GM21381 (cell line): ENCODE measurements around the gene NTSR1.

Source experiments
- ATAC-seq: cut with Tn5 transposase; IDR thresholded peaks from one replicate; pipeline ENCODE4 v1.9.1; 2021; ENCODE audit warnings: mild to moderate bottlenecking, moderate library complexity; ENCODE audit not compliant: unreplicated experiment

The NTSR1 gene

DNA sequence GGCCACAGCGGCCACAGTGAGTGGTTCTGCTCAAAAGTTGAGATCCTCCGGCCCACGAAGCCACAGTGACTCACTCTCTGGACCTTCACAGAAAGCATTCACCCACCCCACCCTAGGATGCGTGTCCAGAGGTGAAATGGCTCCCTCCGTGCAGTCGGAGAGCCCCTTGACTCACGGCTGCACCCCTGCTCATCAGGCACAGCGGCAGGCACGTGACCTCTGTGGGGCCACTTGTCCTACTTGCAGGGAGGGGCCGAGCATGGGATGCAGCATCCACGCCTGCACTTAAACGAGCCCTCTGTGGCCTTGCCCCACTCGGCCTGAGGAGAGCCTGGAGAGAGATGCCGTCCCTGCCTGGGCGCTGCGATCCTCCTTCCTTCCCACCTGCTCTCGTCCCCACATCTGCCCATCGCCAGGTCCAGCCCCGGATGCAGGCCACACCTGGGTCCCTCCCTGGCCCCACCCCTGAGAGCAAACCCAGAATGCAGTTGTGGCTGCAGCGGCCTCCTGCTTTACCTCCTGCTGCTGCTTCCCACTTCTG is 28.7 kb downstream of the NTSR1 start:
- ATAC-seq: no peak

DNA sequence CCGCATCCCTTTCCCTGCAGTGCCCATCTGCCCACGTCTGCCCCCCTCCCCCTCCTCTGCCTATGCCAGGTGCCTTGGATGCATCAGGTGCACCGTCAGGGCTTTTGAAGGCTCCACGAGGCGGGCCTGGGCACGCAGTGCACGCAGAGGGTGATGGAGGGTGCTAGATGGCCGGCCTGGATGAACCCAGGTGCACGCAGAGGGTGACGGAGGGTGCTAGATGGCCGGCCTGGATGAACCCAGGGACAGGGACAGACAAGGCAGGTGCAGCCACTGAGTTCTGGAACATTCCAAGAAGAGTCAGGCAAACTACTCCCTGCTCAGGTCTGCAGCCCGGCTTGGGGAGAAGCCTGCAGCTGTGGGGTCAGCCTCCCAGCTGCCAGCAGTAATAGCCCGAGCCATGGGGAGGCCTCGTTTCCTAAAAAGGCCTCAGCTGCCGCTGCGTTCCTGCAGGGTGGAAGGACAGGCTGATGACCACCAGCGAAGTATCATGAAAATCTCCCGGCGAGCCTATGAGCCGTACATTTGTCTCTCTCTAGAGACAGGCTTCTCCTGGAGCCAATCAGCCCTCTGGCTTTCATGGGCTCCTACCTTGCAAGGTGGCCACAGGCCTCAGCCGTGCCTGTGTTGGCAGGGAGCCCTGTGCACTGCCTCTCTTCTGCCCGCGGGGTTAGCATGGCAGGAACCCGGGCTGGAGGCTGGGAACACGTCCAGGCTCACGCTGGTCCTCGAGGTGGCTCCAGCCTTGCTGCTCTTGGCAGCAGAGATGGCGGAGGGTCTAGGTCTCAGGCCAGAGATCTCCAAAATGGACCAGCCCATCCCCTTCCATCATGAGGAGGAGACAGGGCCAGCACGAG is 29.6 kb downstream of the NTSR1 start:
- ATAC-seq: no peak

DNA sequence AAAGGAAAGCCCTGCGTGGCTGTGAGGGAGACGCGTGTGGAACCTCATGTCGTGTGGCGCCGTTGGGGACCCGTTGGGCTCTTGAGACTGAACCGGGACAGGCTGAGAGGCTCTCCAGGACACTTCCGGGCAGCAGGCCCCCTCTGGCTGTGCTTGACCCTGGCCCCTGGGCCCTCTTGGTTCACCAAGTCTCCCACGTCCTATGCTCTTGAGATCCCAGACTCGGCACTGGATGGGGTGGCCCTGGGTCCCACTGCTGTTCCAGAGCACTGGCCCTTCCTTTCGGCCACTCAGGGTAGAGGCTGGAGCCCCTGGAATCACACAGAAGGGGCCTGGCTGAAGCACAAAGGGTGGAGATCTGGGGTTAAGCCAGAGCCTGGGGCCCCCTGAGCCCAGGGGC is 30.4 kb downstream of the NTSR1 start:
- ATAC-seq: no peak

DNA sequence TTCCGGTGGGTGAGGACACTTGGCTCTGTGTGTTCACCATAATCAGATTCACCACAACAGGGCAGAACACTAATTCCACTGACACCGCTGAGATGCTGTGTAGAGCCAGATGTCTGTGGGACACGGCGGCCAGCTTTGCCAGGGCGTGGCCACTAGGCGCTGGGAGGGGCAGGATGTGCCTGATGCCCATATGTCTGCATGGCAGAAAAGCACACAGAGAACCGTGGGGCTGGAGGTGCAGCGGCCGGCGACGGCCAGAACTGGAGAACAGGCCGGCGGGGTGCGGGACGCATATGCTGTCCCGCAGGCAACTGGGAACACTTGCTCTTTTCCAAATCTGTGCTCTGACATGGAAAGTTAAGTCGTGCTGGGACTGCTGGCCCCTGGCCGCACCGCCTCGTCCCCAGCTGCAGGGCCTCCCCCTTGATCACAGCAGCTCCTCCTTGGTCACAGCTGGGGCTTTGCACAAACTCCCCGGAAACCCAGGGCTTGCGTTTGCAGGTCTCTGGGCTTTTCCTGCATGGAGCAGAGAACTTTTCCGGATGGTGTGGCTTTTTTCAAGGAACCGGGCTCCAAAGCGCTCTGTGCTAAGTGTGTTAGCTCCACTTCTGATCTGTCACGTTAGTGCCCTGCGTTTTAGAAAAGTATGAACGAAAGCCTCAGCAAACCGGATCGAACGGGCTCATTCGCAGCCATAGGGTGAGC is 31.1 kb downstream of the NTSR1 start:
- ATAC-seq: peak; percentile 18

DNA sequence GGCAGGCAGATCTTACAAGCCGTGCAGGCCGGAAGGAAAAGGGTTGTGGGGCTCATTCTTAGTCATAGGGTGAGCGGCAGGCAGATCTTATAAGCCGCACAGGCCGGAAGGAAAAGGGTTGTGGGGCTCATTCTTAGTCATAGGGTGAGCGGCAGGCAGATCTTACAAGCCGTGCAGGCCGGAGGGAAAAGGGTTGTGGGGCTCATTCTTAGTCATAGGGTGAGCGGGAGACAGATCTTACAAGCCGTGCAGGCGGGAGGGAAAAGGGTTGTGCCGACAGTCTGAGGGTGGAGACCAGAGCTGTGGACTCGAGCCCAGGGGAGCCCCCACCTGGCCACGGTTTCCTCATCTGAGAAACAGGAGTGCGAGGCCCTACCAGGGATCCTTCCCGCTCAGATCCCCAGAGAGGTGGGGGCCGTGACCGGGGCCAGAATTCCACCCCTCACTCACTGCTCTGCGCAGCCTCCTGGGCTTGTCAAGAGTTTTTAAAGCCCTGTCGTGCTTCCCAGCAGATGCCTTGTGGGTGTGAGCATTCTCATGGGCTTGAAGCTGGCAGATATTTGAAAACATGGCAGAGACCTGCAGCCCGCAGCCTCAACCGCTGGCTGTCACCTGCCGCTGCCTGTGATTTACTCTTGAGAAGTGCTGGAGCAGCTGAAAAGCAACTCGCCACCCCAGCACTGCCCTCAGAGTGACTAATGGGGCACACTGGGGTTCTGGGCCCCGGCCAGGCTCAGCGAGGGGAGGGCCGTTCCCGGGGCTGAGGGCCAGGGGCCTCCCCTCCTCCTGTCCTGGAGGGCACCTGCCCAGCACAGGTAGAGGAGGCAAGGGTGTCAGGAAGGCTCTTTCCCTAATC is 31.9 kb downstream of the NTSR1 start:
- peak; percentile 75 for ATAC-seq

DNA sequence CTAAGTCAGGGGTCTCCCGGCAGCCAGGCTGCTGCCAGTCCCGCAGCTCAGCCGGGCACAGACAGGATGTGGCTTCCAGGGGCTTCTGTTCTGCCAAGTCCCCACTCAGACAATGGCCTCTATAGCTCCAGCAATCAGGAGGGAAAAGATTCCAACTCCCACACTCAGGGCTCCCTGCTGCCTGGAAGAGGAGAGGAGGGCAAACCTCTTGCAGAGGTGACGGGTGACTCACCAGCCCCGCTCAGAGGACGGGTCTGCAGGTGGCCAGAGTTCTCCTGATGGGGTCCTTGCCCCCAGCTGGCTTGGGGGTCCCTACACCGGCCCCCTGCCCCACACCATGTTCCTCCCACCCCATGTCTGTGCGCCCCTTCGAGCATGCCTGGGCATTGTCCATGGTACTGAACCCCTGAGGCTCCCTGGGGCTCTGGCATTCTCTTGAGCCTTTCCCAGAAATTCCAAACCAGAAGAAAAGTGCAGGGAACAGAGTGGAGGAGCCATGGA is 32.6 kb downstream of the NTSR1 start:
- no peak for ATAC-seq

DNA sequence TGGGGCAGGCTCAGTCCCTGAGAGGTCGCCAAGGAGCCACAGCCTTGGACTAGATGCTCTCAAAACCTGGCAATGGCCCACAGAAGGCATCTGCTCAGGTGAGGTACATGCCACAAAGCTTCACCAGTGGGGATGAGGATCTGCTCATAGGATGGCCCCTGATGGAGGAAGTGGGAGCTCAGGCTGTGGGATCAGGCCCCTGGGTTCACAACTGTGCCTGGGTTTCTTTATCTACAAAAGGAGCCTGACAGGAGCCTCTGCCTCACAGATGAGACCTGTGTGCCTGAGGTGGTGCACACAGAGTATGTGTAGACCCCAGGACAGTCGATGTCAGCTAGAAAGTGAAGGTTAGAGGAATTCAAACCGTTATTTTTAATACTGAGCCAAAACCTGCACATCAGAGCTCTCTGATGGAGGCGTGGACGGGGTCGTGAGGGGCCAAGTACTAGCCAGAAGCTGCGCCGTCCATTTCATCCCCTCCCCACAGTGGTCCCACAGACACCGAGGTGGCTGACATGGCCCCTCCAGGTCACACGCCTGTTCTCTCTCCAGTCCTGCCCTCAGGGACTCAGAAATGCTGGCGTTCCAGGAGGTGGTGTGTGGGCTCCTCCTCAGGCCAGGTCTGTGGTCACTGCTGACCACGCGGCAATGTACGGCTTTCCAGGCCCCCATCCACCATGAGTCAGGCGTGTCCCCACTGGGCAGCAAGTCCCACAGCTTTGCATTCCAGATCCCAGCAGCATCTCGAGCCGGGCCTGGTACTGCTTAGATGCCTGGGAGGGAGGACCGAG is 33.3 kb downstream of the NTSR1 start:
- ATAC-seq: no peak

DNA sequence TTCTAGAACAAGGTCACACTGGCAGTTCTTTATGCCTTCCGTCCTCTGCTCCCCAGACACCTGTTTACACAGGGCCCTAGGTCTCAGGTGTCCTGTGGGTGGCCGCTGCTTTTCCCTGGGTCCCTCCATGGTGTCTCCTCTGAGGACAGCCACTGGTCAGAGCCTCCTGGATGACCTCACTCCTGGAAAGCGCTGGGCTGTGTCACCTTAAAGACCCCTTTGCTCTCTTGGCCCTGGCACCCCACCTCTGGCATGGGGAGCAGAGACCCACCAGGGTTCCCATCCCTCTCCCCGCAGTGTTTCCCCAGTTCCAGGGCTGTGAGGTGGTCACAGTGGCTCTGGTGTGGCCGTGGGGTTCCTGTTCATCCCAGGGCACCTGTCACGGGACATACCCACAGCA is 33.9 kb downstream of the NTSR1 start:
- ATAC-seq: no peak

DNA sequence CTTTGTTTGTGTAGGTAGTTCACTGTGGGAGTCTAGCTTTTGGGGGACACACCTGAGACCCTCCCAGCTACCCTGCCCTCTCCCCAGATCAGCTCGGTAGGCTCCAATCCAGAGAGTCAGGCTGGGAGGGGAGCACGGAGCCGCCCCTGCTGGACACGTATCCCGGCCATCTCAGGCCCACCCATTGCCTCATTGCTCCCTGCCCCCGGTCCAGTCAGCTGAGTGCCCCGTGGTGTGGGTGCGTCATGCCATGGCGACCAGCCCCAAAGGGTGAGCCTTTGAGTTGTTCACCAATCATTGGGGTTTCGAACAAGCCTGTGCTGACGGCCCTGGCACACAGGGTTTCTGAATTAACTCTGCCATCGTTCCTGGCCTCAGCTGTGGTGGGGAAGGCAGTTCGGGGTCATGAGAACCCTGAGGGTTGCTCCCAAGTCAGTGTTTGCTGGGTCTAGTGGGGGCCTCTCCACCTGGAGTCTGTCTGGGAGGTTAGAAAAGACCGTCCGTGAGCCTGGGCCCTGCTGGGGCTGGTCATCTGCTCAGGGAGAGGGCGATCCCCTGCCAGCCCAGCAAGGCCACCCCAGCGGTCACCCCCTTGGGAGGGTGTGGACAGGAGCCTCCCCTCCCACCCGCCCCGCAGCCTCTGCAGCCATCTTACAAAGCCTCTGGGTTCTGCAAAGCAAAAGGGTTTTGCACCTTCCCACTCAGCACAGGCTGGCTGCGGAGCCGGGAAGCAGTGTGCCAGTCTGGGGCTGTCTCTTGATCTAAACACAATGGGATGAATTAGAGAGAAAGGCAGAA is 34.5 kb downstream of the NTSR1 start:
- ATAC-seq: no peak

DNA sequence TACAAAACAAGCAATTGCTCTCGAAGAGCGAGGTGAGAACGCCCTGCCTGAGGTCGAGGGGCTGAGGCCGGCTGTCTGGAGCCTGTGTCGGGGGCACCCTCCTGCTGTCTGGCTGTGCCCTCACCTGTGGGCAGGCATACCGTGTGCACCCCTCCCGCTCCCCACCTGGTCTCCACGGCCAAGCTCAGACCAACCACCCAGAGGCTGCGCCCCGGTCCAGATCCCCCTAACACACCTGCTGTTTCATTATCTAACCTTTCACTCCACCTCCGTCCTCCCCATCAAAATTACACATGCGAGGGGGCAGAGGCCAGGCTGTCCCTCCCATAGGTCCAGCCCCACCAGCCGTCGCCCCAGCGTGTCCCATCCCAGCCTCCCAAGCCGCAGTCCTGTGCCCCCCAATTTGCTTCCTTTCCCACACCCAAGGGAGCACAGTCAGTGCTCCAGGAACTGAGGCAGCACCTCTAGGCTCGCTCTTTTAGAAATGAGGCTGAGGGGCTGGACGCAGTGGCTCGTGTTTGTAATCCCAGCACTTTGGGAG is 35.2 kb downstream of the NTSR1 start:
- no peak for ATAC-seq

DNA sequence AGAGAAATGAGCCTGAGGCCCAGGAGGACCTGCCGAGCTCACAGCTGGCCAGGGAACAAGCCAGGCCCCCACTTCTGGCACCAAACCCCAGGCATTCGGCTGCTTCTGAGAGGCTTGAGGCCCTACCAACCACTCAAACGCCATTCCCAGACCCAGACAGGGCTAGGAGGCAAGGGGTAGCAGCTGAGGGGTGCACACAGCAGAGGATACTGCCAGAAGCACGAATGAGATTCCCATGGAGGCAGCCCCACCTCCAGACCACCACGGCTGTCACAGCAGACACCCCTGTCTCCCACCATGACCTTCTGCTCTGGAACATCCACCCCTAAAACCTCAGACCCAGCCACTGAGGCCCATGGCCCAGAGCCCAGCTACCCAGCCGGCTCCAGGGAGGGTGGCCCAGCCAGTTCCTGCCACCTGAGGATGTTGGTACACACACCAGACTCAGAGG is 36.1 kb downstream of the NTSR1 start:
- ATAC-seq: no peak

DNA sequence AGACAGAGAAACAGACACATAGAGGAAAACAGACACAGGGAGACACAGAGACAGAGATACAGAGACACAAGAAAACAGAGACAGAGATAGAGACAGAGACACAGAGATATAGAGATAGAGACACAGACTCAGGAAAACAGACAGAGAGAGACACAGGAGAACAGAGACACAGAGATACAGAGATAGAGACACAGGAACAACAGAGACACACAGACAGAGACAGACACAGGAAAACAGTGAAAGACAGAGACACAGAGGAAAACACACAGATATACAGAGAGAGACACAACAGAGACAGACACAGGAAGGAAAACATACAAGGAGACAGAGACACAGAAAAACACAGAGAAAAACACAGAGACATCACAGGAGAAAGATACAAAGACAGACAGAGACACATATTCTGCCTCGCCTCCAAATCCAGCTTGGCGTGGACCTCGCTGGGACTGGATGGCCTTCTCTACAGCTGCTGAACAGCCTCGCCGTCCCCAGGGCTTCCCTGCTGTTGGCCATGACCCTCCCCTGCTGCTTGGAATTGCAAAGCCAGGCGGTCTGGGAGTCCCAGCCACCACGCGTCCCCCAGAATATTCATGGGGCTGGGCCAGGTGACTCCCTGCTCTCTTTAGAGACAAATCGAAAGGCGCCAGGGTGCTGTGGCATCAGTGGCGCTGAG is 36.8 kb downstream of the NTSR1 start:
- no peak for ATAC-seq

DNA sequence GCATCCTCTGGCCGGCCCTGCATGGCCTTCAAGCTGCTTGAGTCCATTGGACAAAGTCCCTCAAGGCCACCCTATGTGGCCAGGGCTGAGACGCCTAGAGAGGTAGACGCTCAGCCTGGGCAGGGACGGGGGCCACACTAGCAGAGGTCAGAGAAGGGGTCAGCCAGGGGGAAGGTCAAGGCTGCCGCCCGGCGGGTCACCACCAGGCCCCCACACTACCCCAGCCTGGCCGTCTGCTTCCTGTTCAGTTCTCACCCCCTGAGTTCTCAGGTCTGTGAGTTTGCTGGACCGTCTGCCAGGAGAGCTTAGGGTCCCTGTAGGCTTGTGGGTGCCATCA is 37.3 kb downstream of the NTSR1 start:
- ATAC-seq: no peak

DNA sequence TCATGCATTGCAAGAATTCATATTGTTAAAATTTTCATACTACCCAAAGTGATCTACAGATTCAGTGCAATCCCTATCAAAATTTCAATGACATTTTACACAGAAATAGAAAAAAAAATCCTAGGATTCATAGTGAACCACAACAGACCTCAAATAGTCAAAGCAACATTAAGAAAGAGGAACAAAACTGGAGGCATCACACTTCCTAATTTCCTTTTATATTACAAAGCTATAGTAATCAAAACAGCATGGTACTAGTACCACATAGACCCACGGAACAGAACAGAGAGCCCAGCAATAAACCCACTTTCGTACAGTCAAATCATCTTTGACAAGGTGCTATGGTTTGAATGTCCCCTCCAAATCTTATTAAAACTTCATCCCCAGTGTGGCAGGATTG is 39.7 kb downstream of the NTSR1 start:
- no peak for ATAC-seq

DNA sequence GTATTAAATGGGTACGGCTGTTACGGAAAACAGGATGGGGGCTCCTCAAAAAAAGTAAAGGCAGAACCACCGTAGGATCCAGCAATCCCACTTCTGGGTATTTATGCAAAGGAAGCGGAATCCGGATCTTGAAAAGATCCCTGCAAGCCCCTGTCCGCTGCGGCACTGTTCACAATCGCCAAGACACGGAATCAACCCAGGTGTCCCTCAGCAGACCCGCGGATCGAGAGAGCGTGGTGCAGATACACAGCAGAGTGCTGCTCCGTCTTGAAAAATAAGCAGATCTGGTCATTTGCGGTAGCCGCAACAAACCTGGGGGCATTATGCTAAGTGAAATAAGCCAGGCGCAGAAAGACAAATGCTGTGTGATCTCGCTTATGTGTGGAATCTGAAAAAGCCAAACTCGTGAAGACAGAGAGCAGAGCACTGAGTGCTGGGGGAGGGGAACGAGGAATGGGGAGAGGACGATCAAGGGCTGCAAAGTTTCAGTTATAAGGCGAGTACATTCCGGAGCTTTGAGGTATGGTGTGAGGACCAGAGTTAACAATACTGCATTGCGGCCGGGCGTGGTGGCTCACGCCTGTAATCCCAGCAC is 41.3 kb downstream of the NTSR1 start:
- no peak for ATAC-seq

DNA sequence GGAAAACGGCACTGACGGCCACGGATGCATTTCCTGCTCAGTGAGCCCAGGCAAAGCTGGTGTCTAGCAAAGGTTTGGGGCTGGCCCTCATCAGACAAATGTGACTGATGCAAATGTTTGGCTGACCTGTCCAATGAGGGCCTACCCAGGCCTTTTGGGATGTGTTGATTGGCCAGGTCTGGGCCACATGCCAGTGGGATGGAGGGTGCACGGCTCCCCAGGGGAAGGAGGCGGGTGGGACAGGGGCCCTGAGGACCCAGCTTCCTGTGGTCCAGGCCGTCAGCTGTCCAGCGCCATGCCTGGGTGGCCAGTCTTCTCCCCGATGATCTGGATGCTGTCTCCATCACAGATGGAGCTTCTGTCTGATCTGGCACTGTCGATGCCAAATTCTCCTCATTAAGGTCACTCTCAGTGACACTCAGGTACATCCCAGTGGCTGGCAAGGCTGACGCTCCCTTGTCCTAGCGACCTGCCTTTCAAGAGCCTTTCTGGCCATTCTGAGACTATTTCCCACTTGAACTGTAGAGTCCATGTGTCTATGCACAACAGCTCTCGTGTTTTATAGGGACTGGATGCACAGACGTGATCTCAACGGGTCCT is 43.0 kb downstream of the NTSR1 start:
- no peak for ATAC-seq

DNA sequence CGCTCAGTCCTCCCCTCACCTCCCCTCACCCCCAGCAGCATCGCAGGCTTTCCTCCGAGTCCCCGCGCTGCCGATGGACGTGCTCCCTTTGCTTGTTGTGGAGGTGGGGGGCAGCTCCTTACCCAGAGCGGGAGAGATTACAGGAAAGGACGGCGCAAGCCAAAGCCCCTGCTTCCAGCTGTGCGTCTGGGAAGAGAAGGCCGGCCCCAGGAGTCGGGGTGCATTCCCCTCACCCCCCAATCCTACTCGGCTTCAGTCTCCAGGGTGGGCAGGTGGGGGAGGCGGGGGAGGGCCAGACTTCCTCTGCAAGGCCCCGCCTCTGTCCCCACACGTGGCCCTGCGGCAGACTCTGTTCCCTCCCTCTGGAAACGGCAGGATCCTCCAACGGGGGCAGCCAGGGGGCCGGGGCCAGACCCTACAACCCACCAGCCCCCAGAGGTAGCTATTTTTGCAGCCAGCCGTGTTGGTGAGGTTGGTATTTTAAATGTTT is 43.6 kb downstream of the NTSR1 start:
- ATAC-seq: no peak
